HepG2 (cell line): ENCODE results near the gene FUCA2. TPM values are rescaled to one million over a fixed set of nuclear protein-coding genes. Genes with fewer than 3 reads are reported as not detected.

Experiments used
- KLF9 ChIP-seq: IDR thresholded peaks from 2 replicates; pipeline ENCODE4 v1.6.1; 2016; ENCODE audit warnings: low read depth
- POGZ ChIP-seq: sonication (generic); formaldehyde crosslinking; IDR thresholded peaks from 2 replicates; pipeline ENCODE4 v1.4.0; 2020; ENCODE audit warnings: mild to moderate bottlenecking, missing genetic modification reagents
- SAP130 ChIP-seq: IDR thresholded peaks from 2 replicates; pipeline ENCODE4 v1.6.1; 2016; ENCODE audit warnings: low read depth
- ZBTB7B ChIP-seq: sonication (generic); formaldehyde crosslinking; IDR thresholded peaks from 2 replicates; pipeline ENCODE4 v1.4.0; 2020; ENCODE audit warnings: missing genetic modification reagents
- ZNF609 ChIP-seq: sonication (generic); formaldehyde crosslinking; IDR thresholded peaks from 2 replicates; pipeline ENCODE4 v1.4.0; 2020; ENCODE audit warnings: mild to moderate bottlenecking, missing genetic modification reagents, borderline replicate concordance
- polyA plus RNA-seq, 8 experiments: library from polyadenylated mRNA; depleted of rRNA in 3 of 8; stranded (reverse) in 7 of 8; unstranded in 1 of 8; fragments of >200 nt; fragmentation: Illumina TruSeq in 4 of 8; extraction: Trizol in 4 of 8; gene quantifications; 2 replicates each; pipeline versions ENCODE4 v1.2.1 to v1.2.3, GENCODE V29; 2011 to 2016; ENCODE audit warnings: low read depth in 4 of 8, missing spikeins in 1 of 8, mixed read lengths in 1 of 8; ENCODE audit not compliant: insufficient read depth in 1 of 8
- total RNA-seq, 5 experiments: library from RNA; depleted of rRNA; stranded (reverse); fragments of >200 nt; fragmentation: Illumina TruSeq; extraction: Trizol; gene quantifications; 2 replicates each; pipeline ENCODE4 v1.2.3, GENCODE V29; 2016; ENCODE audit warnings: low read depth in 1 of 5
- TF ChIP-seq, protein P1 (sequence below), 2 experiments: sonication (generic) in 1 of 2; formaldehyde crosslinking in 1 of 2; IDR thresholded peaks; 2 replicates each; pipeline versions ENCODE4 v1.6.1 to v1.9.0; 2014 to 2022; ENCODE audit warnings: antibody characterized with exemption in 1 of 2, borderline replicate concordance in 1 of 2, inconsistent platforms in 1 of 2, low read depth in 1 of 2, missing genetic modification reagents in 1 of 2
- TF ChIP-seq, protein P2 (sequence below): sonication (generic); formaldehyde crosslinking; IDR thresholded peaks from 2 replicates; pipeline ENCODE4 v1.4.0; 2020; ENCODE audit warnings: missing genetic modification reagents
- TF ChIP-seq, protein P3 (sequence below): sonication (generic); formaldehyde crosslinking; IDR thresholded peaks from 2 replicates; pipeline ENCODE4 v1.5.1; 2020; ENCODE audit warnings: missing genetic modification reagents, mild to moderate bottlenecking, borderline replicate concordance

FUCA2 gene
- total and polyA plus RNA-seq, 2 of the 13 experiments (the other 11 are each of a cell fraction or from before 2014, with no cell fraction given), result 87.4 to 144 TPM

GRCh38 chr6:143553337-143553736, 41.8 kb upstream of the FUCA2 start (continued):
- TF ChIP-seq, protein P1, sequence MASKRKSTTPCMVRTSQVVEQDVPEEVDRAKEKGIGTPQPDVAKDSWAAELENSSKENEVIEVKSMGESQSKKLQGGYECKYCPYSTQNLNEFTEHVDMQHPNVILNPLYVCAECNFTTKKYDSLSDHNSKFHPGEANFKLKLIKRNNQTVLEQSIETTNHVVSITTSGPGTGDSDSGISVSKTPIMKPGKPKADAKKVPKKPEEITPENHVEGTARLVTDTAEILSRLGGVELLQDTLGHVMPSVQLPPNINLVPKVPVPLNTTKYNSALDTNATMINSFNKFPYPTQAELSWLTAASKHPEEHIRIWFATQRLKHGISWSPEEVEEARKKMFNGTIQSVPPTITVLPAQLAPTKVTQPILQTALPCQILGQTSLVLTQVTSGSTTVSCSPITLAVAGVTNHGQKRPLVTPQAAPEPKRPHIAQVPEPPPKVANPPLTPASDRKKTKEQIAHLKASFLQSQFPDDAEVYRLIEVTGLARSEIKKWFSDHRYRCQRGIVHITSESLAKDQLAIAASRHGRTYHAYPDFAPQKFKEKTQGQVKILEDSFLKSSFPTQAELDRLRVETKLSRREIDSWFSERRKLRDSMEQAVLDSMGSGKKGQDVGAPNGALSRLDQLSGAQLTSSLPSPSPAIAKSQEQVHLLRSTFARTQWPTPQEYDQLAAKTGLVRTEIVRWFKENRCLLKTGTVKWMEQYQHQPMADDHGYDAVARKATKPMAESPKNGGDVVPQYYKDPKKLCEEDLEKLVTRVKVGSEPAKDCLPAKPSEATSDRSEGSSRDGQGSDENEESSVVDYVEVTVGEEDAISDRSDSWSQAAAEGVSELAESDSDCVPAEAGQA (IDR thresholded peaks at IDR 0.05; ENCODE audit: low read depth), result no peak
- TF ChIP-seq, protein P1 (CRISPR knock-in tag; IDR thresholded peaks at IDR 0.05; ENCODE audit: borderline replicate concordance), result no peak
- no peak for TF ChIP-seq POGZ (CRISPR knock-in tag)
- TF ChIP-seq SAP130 (CRISPR knock-in tag), result no peak
- no peak for TF ChIP-seq ZBTB7B (CRISPR knock-in tag)
- TF ChIP-seq, protein P2, sequence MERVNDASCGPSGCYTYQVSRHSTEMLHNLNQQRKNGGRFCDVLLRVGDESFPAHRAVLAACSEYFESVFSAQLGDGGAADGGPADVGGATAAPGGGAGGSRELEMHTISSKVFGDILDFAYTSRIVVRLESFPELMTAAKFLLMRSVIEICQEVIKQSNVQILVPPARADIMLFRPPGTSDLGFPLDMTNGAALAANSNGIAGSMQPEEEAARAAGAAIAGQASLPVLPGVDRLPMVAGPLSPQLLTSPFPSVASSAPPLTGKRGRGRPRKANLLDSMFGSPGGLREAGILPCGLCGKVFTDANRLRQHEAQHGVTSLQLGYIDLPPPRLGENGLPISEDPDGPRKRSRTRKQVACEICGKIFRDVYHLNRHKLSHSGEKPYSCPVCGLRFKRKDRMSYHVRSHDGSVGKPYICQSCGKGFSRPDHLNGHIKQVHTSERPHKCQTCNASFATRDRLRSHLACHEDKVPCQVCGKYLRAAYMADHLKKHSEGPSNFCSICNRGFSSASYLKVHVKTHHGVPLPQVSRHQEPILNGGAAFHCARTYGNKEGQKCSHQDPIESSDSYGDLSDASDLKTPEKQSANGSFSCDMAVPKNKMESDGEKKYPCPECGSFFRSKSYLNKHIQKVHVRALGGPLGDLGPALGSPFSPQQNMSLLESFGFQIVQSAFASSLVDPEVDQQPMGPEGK, result no peak
- no peak for TF ChIP-seq ZNF609 (CRISPR knock-in tag)
- TF ChIP-seq, protein P3, sequence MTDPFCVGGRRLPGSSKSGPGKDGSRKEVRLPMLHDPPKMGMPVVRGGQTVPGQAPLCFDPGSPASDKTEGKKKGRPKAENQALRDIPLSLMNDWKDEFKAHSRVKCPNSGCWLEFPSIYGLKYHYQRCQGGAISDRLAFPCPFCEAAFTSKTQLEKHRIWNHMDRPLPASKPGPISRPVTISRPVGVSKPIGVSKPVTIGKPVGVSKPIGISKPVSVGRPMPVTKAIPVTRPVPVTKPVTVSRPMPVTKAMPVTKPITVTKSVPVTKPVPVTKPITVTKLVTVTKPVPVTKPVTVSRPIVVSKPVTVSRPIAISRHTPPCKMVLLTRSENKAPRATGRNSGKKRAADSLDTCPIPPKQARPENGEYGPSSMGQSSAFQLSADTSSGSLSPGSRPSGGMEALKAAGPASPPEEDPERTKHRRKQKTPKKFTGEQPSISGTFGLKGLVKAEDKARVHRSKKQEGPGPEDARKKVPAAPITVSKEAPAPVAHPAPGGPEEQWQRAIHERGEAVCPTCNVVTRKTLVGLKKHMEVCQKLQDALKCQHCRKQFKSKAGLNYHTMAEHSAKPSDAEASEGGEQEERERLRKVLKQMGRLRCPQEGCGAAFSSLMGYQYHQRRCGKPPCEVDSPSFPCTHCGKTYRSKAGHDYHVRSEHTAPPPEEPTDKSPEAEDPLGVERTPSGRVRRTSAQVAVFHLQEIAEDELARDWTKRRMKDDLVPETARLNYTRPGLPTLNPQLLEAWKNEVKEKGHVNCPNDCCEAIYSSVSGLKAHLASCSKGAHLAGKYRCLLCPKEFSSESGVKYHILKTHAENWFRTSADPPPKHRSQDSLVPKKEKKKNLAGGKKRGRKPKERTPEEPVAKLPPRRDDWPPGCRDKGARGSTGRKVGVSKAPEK (CRISPR knock-in tag), result no peak
- no peak for TF ChIP-seq KLF9
- TF ChIP-seq, all 625 proteins: peak for 0
